ENCODE measurements around the gene DNAJC27. TPM values are rescaled to one million over a fixed set of nuclear protein-coding genes. Genes with fewer than 3 reads are reported as not detected.

Gene DNAJC27
- total RNA-seq, 1 experiment from 2014 or later: 5.1 TPM

GRCh38 chr2:24972315-24972961 is 683 bp upstream of the DNAJC27 start:
- H3K9ac ChIP-seq (ENCODE audit: extremely low read depth, insufficient read length, low read length): peak overlapping the region; percentile 85

More at GRCh38 chr2:24972315-24972961, 683 bp upstream of the DNAJC27 start:
- Histone ChIP-seq H2BK120ac (ENCODE audit: low read depth, low read length, poor library complexity, severe bottlenecking) (no peak overlapping the region), H4K20me1 (ENCODE audit: control insufficient read depth, insufficient read depth, insufficient read length) (no peaks in the 10 kb centered on the region), H2BK12ac (ENCODE audit: insufficient read length, low read depth, low read length) (no peak overlapping the region), H3K23me2 (ENCODE audit: insufficient read length, low read depth, low read length, poor library complexity, severe bottlenecking) (peaks cover 14% of the 10 kb centered on the region), H2BK5ac (ENCODE audit: insufficient read length, low read length) (no peak overlapping the region), H4K91ac (ENCODE audit: insufficient read length, low read depth, low read length) (no peak overlapping the region), H3T11ph (ENCODE audit: low read length) (no peak overlapping the region), H3K4me1 (ENCODE audit: insufficient read depth, low read length) (no peaks in the 10 kb centered on the region), H3K27ac (ENCODE audit: insufficient read length, low read depth, low read length) (no peak overlapping the region), H3K4ac (ENCODE audit: low read depth, low read length) (no peak overlapping the region; the same call in 1 of the 2 replicates), H4K5ac (ENCODE audit: insufficient read length, low read depth, low read length) (no peak overlapping the region), H2BK20ac (ENCODE audit: low read depth, low read length, poor library complexity, severe bottlenecking) (no peak overlapping the region), H3K56ac (ENCODE audit: insufficient read length, low read depth, low read length) (no peak overlapping the region), H3K18ac (ENCODE audit: insufficient read length, low read depth, low read length) (peak overlapping the region; percentile 89), H2AK5ac (ENCODE audit: insufficient read length, low read length) (no peak overlapping the region), H3K27me3 (ENCODE audit: insufficient read depth, low read length) (no peaks in the 10 kb centered on the region), H3K79me1 (ENCODE audit: insufficient read depth, low read depth, low read length, poor library complexity, severe bottlenecking) (no peaks in the 10 kb centered on the region), H3K79me2 (ENCODE audit: insufficient read depth, low read length) (0 out of 2 replicates have a peak, but pooled peaks cover 2% of the 10 kb centered on the region), H3K23ac (ENCODE audit: insufficient read length, low read depth, low read length) (no peak overlapping the region), H3K9me3 (ENCODE audit: control insufficient read depth, low read depth, low read length) (no peaks in the 10 kb centered on the region), H2AFZ (ENCODE audit: low read length) (peak overlapping the region; percentile 2), H2BK15ac (ENCODE audit: low read depth, low read length) (no peak overlapping the region), H3K4me2 (ENCODE audit: insufficient read depth, insufficient read length, low read length) (peak overlapping the region; percentile 89), H4K8ac (replicated peaks; ENCODE audit: insufficient read length, low read depth, low read length) (no peak overlapping the region), H3K14ac (ENCODE audit: insufficient read depth, low read length) (peak overlapping the region; percentile 82; the same call in 1 of the 2 replicates)
- peaks cover 0 to 3% of the 10 kb centered on the region in 2 experiments; a peak in 2 of 5 replicates for H3K9me3 Mint-ChIP-seq
- peak overlapping the region; percentile 99 to 100 (median 99) for H3K27ac Mint-ChIP-seq
- H3K4me3 Mint-ChIP-seq: peak overlapping the region; percentile 96 to 98
- no CpG with 5 or more reads among the region's 19 CpGs for WGBS (ENCODE audit: extremely low coverage, insufficient read length, low lambda C conversion rate)
- H3K27me3 Mint-ChIP-seq (ENCODE audit: low read depth): no peaks in the 10 kb centered on the region
- no peak for TF ChIP-seq CTCF (conservative IDR thresholded peaks at IDR 0.05)
- no peaks in the 10 kb centered on the region for H3K36me3 Mint-ChIP-seq (ENCODE audit: insufficient read depth in 1 of 3, low read depth in 3 of 3)
- H3K4me1 Mint-ChIP-seq: peaks cover 10 to 11% of the 10 kb centered on the region in 2 experiments; a peak in 3 of 4 replicates
- DNase-seq: no peak

Data from H9 (cell line).